ENCODE measurements around the gene GNG12. TPM values are rescaled to one million over a fixed set of nuclear protein-coding genes. Genes with fewer than 3 reads are reported as not detected.

Gene GNG12
- total and polyA plus RNA-seq, 9 of the 15 experiments (the other 6 are each of a cell fraction or from before 2014, with no cell fraction given), result 2.6 to 6.0 (median 4.1) TPM

DNA sequence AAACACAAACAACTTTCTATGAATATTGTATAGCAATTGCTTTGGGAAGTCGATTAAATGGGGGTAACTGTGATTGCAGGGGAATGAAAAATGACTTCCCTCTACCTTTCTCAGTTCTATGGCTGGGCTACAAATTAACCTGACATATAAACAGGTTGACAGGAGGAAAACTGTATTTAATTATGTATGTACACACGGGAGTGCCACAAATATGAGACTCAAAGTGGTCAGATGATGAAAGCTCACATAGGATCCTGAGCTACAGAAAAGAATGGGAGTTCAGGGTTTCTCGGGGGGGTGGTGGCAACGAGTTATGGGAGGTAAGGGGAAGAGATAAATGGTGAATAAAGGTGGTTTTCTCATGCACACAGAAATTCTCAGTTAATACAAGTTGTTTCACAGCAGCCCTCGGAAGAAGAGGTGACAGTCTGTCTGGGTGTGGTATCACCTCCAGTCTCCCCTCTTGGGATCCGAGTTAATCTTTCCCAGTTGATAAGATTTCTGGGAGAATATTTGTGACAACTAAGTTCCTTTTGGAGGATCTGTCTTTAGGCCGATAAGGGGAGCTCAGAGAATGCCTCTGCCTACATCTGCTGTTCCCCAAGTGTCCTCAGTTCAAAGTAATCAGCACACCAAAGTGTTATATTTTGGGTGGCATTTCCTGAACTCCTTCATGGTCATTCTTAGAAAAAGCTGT lies 122.0 kb downstream of the GNG12 start (continued):
- TF ChIP-seq TFAM (CRISPR knock-in tag; conservative IDR thresholded peaks at IDR 0.05) (no peak), ZNF584 (CRISPR knock-in tag; IDR thresholded peaks at IDR 0.05; ENCODE audit: low read depth) (no peak), PML (IDR thresholded peaks at IDR 0.05; ENCODE audit: low read length) (no peak), PHF8 (IDR thresholded peaks at IDR 0.05; ENCODE audit: borderline replicate concordance, low read length) (no peak), ZBTB7A (IDR thresholded peaks at IDR 0.05; ENCODE audit: borderline replicate concordance, control insufficient read depth, low read depth, low read length) (no peak), HDAC8 (tag; IDR thresholded peaks at IDR 0.05) (no peak), SMAD3 (CRISPR knock-in tag; conservative IDR thresholded peaks at IDR 0.05) (no peak), ARNT (IDR thresholded peaks at IDR 0.05) (no peak), PPARD (CRISPR knock-in tag; IDR thresholded peaks at IDR 0.05) (no peak), ZNF507 (tag; conservative IDR thresholded peaks at IDR 0.05) (no peak), MYNN (IDR thresholded peaks at IDR 0.05) (no peak), MYNN (CRISPR knock-in tag; IDR thresholded peaks at IDR 0.05) (no peak), HOXB6 (CRISPR knock-in tag; IDR thresholded peaks at IDR 0.05; ENCODE audit: borderline replicate concordance) (no peak), SMAD1 (IDR thresholded peaks at IDR 0.05; ENCODE audit: low read depth, low read length, partially characterized antibody) (no peak), ARID1B (IDR thresholded peaks at IDR 0.05) (peak; percentile 84), SOX6 (IDR thresholded peaks at IDR 0.05) (no peak; the same call in 1 of the 2 replicates), DPF2 (IDR thresholded peaks at IDR 0.05) (0 out of 2 replicates have a peak, but pooled peaks have one; percentile 64), HDAC6 (IDR thresholded peaks at IDR 0.05; ENCODE audit: low read depth, low read length) (no peak), ZNF316 (IDR thresholded peaks at IDR 0.05) (no peak), CHD2 (IDR thresholded peaks at IDR 0.05; ENCODE audit: low read depth, low read length) (no peak), ZNF311 (CRISPR knock-in tag; IDR thresholded peaks at IDR 0.05) (peak; percentile 67; the same call in 1 of the 2 replicates)
- TF ChIP-seq, protein P1, sequence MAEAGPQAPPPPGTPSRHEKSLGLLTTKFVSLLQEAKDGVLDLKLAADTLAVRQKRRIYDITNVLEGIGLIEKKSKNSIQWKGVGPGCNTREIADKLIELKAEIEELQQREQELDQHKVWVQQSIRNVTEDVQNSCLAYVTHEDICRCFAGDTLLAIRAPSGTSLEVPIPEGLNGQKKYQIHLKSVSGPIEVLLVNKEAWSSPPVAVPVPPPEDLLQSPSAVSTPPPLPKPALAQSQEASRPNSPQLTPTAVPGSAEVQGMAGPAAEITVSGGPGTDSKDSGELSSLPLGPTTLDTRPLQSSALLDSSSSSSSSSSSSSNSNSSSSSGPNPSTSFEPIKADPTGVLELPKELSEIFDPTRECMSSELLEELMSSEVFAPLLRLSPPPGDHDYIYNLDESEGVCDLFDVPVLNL (CRISPR knock-in tag; IDR thresholded peaks at IDR 0.05; ENCODE audit: low read depth), result no peak
- TF ChIP-seq, protein P2, sequence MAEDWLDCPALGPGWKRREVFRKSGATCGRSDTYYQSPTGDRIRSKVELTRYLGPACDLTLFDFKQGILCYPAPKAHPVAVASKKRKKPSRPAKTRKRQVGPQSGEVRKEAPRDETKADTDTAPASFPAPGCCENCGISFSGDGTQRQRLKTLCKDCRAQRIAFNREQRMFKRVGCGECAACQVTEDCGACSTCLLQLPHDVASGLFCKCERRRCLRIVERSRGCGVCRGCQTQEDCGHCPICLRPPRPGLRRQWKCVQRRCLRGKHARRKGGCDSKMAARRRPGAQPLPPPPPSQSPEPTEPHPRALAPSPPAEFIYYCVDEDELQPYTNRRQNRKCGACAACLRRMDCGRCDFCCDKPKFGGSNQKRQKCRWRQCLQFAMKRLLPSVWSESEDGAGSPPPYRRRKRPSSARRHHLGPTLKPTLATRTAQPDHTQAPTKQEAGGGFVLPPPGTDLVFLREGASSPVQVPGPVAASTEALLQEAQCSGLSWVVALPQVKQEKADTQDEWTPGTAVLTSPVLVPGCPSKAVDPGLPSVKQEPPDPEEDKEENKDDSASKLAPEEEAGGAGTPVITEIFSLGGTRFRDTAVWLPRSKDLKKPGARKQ (CRISPR knock-in tag; IDR thresholded peaks at IDR 0.05), result no peak
- TF ChIP-seq, protein P3, sequence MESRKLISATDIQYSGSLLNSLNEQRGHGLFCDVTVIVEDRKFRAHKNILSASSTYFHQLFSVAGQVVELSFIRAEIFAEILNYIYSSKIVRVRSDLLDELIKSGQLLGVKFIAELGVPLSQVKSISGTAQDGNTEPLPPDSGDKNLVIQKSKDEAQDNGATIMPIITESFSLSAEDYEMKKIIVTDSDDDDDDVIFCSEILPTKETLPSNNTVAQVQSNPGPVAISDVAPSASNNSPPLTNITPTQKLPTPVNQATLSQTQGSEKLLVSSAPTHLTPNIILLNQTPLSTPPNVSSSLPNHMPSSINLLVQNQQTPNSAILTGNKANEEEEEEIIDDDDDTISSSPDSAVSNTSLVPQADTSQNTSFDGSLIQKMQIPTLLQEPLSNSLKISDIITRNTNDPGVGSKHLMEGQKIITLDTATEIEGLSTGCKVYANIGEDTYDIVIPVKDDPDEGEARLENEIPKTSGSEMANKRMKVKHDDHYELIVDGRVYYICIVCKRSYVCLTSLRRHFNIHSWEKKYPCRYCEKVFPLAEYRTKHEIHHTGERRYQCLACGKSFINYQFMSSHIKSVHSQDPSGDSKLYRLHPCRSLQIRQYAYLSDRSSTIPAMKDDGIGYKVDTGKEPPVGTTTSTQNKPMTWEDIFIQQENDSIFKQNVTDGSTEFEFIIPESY (CRISPR knock-in tag; IDR thresholded peaks at IDR 0.05), result no peak
- TF ChIP-seq, protein P4, sequence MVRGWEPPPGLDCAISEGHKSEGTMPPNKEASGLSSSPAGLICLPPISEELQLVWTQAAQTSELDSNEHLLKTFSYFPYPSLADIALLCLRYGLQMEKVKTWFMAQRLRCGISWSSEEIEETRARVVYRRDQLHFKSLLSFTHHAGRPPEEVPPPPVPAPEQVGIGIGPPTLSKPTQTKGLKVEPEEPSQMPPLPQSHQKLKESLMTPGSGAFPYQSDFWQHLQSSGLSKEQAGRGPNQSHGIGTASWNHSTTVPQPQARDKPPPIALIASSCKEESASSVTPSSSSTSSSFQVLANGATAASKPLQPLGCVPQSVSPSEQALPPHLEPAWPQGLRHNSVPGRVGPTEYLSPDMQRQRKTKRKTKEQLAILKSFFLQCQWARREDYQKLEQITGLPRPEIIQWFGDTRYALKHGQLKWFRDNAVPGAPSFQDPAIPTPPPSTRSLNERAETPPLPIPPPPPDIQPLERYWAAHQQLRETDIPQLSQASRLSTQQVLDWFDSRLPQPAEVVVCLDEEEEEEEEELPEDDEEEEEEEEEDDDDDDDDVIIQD (CRISPR knock-in tag; IDR thresholded peaks at IDR 0.05), result no peak

Data from K562 (cell line).